ENCODE data around the gene CIDEB. TPM values are rescaled to one million over a fixed set of nuclear protein-coding genes. Genes with fewer than 3 reads are reported as not detected.

The CIDEB gene
- total RNA-seq, 1 experiment from 2014 or later = 0.22 TPM

DNA sequence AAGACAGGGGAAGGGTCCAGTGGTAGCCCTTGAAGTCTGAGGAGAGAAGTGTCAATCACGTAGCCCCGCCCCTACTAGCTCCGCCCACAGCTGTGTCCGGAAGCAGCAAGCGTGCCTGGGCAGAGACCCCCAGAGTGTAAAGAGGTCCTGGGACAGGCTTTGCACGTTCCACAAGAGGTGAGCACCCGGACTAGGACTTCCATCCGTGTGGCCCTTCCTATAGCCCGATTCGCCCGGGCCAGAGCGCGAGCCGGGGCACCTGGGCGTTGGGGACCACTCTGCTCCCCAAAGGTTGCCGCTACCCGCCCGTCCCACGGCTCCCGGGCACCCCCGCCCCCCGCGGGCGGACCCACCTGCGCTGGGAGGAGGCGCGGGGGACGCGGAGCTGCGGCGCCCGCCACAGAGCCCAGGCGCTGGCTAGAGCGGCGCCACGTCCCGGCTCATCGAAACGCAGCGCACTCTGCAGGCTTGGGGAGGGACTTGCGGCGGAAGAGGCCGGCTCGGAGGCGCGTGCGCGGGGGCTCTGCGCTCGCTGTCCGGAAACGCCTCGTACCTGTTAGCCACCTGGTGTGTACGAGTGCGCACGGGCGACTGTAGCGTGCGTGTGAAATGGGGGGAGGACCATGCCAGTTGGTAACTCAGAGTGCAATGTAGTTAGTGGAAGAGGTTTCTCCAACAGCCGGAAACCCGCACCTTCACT, 36.5 kb downstream of the CIDEB start, which contains the start of gene RABGGTA (continued):
- TF ChIP-seq SIN3A (IDR thresholded peaks at IDR 0.05; ENCODE audit: low read depth) (peak; percentile 69; the same call in 1 of the 2 replicates), EZH2 (IDR thresholded peaks at IDR 0.05) (no peak)

DNA sequence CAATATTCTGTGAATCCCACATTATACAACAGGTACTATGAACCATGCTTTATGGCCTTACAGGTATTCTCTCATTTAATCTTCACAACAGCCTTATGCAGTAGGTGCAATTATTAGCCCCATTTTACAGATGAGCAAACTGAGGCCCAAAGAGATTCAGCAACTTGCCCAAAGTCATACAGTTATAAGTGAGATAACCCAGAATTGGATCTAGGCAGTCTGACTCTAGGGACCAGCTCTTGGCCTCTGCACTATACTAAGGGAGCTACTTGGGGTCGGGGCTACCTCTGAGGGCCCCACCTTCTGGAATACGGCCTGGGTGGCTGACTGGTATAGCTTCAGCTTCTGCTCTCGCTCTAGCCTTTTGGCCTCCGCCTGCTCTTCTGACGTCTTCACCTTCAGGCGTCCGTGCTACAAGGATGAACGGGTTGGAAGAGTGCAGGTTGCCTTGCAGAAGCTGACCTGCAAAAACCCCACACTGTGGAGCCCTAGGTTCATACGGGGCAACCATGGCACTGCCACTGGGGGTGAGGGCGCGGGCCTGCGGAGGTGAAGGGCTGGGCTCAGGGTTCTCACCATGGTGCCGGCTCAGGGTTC, 37.1 kb downstream of the CIDEB start:
- BruUV-seq (replicated peaks) = no TSS peak
- ATAC-seq (no peak), DNase-seq (ENCODE audit: low read depth, low spot score) (peak; percentile 8)
- intact Hi-C loops (cut with micrococcal nuclease) = loop anchor here (1.0 kb wide), 1 partner anchor 28 kb away; the partner anchor contains the start of gene TINF2
- peak overlapping the region; percentile 98 for H3K4me2 ChIP-seq (ENCODE audit: low read length)
- peak overlapping the region; percentile 86 for H3K27ac ChIP-seq (ENCODE audit: low read depth, low read length)
- CTCF ChIA-PET = interaction anchor here (0.7 to 2.0 kb wide), 9 partner anchors 9 to 161 kb away, joined by 3 to 17 read pairs (median 5); partner anchors contain the start of genes CIDEB, MDP1 and TINF2
- no peaks in the 10 kb centered on the region for H4K20me1 ChIP-seq (ENCODE audit: insufficient read depth)
- H3K4me3 ChIP-seq (replicated peaks in 1 of 2; ENCODE audit: low read depth in 1 of 2, low read length in 2 of 2) = peak overlapping the region; percentile 79 to 92
- H3K4me1 ChIP-seq (ENCODE audit: control insufficient read depth in 1 of 2, insufficient read depth in 2 of 2, low read length in 2 of 2) = peaks cover 9 to 22% of the 10 kb centered on the region in 2 experiments; a peak in 3 of 4 replicates
- RAD21 ChIA-PET (ENCODE audit: low non-redundant PET in 1 of 2, low total read pairs in 2 of 2, uncharacterized antibody in 2 of 2, unreplicated experiment in 2 of 2) = interaction anchor here in 1 of 2 experiments (0.7 kb wide), 1 partner anchor 27 kb away, joined by 3 read pairs; no protein-coding TSS in a partner anchor
- H2AFZ ChIP-seq (ENCODE audit: low read depth, low read length, poor library complexity, severe bottlenecking) = no peak overlapping the region
- no peaks in the 10 kb centered on the region for H3K9me3 ChIP-seq (ENCODE audit: control insufficient read depth in 1 of 2, insufficient read depth in 1 of 2, low read depth in 1 of 2, low read length in 2 of 2)
- H3K36me3 ChIP-seq (ENCODE audit: control insufficient read depth in 1 of 2, insufficient read depth in 2 of 2, low read length in 2 of 2) = no peaks in the 10 kb centered on the region; a peak in 1 of 4 replicates
- peaks cover 4% of the 10 kb centered on the region; the same call in 1 of the 2 replicates for H3K79me2 ChIP-seq (ENCODE audit: insufficient read depth, low read length)
- no peaks in the 10 kb centered on the region for H3K27me3 ChIP-seq (ENCODE audit: insufficient read depth, low read length)
- peak overlapping the region; percentile 94 for H3K9ac ChIP-seq (ENCODE audit: low read length)
- no peaks in the 10 kb centered on the region for H3K9me2 ChIP-seq (ENCODE audit: insufficient read depth)
- POLR2A ChIA-PET = interaction anchor here (0.8 to 2.7 kb wide), 11 partner anchors 8 to 166 kb away, joined by 3 to 20 read pairs (median 5); partner anchors contain the start of genes DHRS1, NOP9, PSME2 and TGM1
- TF ChIP-seq POLR2A (IDR thresholded peaks at IDR 0.05; ENCODE audit: borderline replicate concordance, extremely low read depth, insufficient read depth, insufficient read length) = no peak
- TF ChIP-seq, protein P1, sequence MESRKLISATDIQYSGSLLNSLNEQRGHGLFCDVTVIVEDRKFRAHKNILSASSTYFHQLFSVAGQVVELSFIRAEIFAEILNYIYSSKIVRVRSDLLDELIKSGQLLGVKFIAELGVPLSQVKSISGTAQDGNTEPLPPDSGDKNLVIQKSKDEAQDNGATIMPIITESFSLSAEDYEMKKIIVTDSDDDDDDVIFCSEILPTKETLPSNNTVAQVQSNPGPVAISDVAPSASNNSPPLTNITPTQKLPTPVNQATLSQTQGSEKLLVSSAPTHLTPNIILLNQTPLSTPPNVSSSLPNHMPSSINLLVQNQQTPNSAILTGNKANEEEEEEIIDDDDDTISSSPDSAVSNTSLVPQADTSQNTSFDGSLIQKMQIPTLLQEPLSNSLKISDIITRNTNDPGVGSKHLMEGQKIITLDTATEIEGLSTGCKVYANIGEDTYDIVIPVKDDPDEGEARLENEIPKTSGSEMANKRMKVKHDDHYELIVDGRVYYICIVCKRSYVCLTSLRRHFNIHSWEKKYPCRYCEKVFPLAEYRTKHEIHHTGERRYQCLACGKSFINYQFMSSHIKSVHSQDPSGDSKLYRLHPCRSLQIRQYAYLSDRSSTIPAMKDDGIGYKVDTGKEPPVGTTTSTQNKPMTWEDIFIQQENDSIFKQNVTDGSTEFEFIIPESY (IDR thresholded peaks at IDR 0.05; ENCODE audit: extremely low read depth, insufficient replicate concordance, low read length) = no peak
- TF ChIP-seq CEBPB (IDR thresholded peaks at IDR 0.05; ENCODE audit: low read depth) = no peak
- TF ChIP-seq, protein P2, sequence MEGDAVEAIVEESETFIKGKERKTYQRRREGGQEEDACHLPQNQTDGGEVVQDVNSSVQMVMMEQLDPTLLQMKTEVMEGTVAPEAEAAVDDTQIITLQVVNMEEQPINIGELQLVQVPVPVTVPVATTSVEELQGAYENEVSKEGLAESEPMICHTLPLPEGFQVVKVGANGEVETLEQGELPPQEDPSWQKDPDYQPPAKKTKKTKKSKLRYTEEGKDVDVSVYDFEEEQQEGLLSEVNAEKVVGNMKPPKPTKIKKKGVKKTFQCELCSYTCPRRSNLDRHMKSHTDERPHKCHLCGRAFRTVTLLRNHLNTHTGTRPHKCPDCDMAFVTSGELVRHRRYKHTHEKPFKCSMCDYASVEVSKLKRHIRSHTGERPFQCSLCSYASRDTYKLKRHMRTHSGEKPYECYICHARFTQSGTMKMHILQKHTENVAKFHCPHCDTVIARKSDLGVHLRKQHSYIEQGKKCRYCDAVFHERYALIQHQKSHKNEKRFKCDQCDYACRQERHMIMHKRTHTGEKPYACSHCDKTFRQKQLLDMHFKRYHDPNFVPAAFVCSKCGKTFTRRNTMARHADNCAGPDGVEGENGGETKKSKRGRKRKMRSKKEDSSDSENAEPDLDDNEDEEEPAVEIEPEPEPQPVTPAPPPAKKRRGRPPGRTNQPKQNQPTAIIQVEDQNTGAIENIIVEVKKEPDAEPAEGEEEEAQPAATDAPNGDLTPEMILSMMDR (IDR thresholded peaks at IDR 0.05 in 2 of 3, conservative IDR thresholded peaks at IDR 0.05 in 1 of 3; ENCODE audit: borderline replicate concordance in 1 of 3, insufficient read depth in 1 of 3, low read depth in 2 of 3, low read length in 2 of 3) = no peak
- TF ChIP-seq TCF7L2 (IDR thresholded peaks at IDR 0.05; ENCODE audit: borderline replicate concordance, extremely low read depth, insufficient read depth, insufficient read length) = no peak
- TF ChIP-seq ZFX (IDR thresholded peaks at IDR 0.05) = no peak
- TF ChIP-seq FOSL1 (IDR thresholded peaks at IDR 0.05; ENCODE audit: low read depth) = no peak
- TF ChIP-seq, protein P3, sequence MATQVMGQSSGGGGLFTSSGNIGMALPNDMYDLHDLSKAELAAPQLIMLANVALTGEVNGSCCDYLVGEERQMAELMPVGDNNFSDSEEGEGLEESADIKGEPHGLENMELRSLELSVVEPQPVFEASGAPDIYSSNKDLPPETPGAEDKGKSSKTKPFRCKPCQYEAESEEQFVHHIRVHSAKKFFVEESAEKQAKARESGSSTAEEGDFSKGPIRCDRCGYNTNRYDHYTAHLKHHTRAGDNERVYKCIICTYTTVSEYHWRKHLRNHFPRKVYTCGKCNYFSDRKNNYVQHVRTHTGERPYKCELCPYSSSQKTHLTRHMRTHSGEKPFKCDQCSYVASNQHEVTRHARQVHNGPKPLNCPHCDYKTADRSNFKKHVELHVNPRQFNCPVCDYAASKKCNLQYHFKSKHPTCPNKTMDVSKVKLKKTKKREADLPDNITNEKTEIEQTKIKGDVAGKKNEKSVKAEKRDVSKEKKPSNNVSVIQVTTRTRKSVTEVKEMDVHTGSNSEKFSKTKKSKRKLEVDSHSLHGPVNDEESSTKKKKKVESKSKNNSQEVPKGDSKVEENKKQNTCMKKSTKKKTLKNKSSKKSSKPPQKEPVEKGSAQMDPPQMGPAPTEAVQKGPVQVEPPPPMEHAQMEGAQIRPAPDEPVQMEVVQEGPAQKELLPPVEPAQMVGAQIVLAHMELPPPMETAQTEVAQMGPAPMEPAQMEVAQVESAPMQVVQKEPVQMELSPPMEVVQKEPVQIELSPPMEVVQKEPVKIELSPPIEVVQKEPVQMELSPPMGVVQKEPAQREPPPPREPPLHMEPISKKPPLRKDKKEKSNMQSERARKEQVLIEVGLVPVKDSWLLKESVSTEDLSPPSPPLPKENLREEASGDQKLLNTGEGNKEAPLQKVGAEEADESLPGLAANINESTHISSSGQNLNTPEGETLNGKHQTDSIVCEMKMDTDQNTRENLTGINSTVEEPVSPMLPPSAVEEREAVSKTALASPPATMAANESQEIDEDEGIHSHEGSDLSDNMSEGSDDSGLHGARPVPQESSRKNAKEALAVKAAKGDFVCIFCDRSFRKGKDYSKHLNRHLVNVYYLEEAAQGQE (IDR thresholded peaks at IDR 0.05; ENCODE audit: low read depth) = no peak
- TF ChIP-seq ELF1 (IDR thresholded peaks at IDR 0.05; ENCODE audit: borderline replicate concordance, low read depth) = no peak
- no peak for TF ChIP-seq YY1 (IDR thresholded peaks at IDR 0.05; ENCODE audit: extremely low read depth, insufficient replicate concordance, low read depth, low read length)
- TF ChIP-seq, protein P4, sequence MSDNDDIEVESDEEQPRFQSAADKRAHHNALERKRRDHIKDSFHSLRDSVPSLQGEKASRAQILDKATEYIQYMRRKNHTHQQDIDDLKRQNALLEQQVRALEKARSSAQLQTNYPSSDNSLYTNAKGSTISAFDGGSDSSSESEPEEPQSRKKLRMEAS (IDR thresholded peaks at IDR 0.05) = no peak; the same call in 1 of the 2 replicates
- TF ChIP-seq SRF (IDR thresholded peaks at IDR 0.05; ENCODE audit: low read depth) = no peak
- no peak for TF ChIP-seq SIN3A (IDR thresholded peaks at IDR 0.05; ENCODE audit: low read depth)

Measured in HCT116 (cell line).